Upper lobe of left lung (tissue), 4 donors: ENCODE data around the gene FCN3.

Experiments
- CTCF ChIP-seq, 6 experiments: fragments of 450-650 bp in 4 of 6; fragments of 200-600 bp in 2 of 6; sonication (generic) in 2 of 6; IDR thresholded peaks; one replicate each; pipeline ENCODE4 v1.5.1; 2016 to 2019; ENCODE audit warnings: antibody characterized with exemption in 6 of 6
- EP300 ChIP-seq, 4 donors: sonication (generic); formaldehyde crosslinking; IDR thresholded peaks; one replicate each; pipeline ENCODE4 v1.5.1; 2017; ENCODE audit warnings: antibody characterized with exemption in 4 of 4, control low read depth in 2 of 4
- POLR2A ChIP-seq, 4 donors: fragments of 450-650 bp; IDR thresholded peaks; one replicate each; pipeline ENCODE4 v1.5.1; 2016 to 2017; ENCODE audit warnings: antibody characterized with exemption in 4 of 4, mild to moderate bottlenecking in 2 of 4
- POLR2AphosphoS5 ChIP-seq, 2 donors: sonication (generic); formaldehyde crosslinking; IDR thresholded peaks; one replicate each; pipeline ENCODE4 v1.5.1; 2017; ENCODE audit warnings: antibody characterized with exemption in 2 of 2

GRCh38 chr1:27409669-27410068, 35.0 kb upstream of the FCN3 start:
- TF ChIP-seq CTCF (IDR thresholded peaks at IDR 0.05), result no peak
- TF ChIP-seq POLR2A (IDR thresholded peaks at IDR 0.05), result no peak
- TF ChIP-seq EP300 (IDR thresholded peaks at IDR 0.05), result no peak
- no peak for TF ChIP-seq POLR2AphosphoS5 (IDR thresholded peaks at IDR 0.05)
